Measurements from ENCODE around the gene WWOX.

Gene WWOX

GRCh38 chr16:78150233-78150632, 50.8 kb downstream of the WWOX start:
- Histone ChIP-seq H3K27me3 (ENCODE audit: control insufficient read depth, insufficient read depth, low read length) (no peaks in the 10 kb centered on the region), H3K4me1 (ENCODE audit: control insufficient read depth, low read depth, low read length) (no peaks in the 10 kb centered on the region), H3K4me3 (ENCODE audit: low read length) (no peak overlapping the region), H3K9ac (ENCODE audit: low read length) (no peak overlapping the region), H3K27ac (ENCODE audit: low read length) (no peak overlapping the region), H3K36me3 (ENCODE audit: control insufficient read depth, low read depth, low read length) (no peaks in the 10 kb centered on the region), H3K9me3 (ENCODE audit: control insufficient read depth, low read depth, low read length) (no peaks in the 10 kb centered on the region)

GRCh38 chr16:78154729-78155461, 55.4 kb downstream of the WWOX start:
- Histone ChIP-seq H3K27me3 (ENCODE audit: control insufficient read depth, insufficient read depth, low read length) (no peaks in the 10 kb centered on the region), H3K9ac (ENCODE audit: low read length) (no peak overlapping the region), H3K4me3 (ENCODE audit: low read length) (no peak overlapping the region), H3K9me3 (ENCODE audit: control insufficient read depth, low read depth, low read length) (no peaks in the 10 kb centered on the region), H3K4me1 (ENCODE audit: control insufficient read depth, low read depth, low read length) (no peaks in the 10 kb centered on the region), H3K36me3 (ENCODE audit: control insufficient read depth, low read depth, low read length) (no peaks in the 10 kb centered on the region), H3K27ac (ENCODE audit: low read length) (no peak overlapping the region)

GRCh38 chr16:78155791-78156345, 56.4 kb downstream of the WWOX start:
- H3K9ac ChIP-seq (ENCODE audit: low read length): no peak overlapping the region
- no peaks in the 10 kb centered on the region for H3K36me3 ChIP-seq (ENCODE audit: control insufficient read depth, low read depth, low read length)
- H3K9me3 ChIP-seq (ENCODE audit: control insufficient read depth, low read depth, low read length): no peaks in the 10 kb centered on the region
- H3K4me1 ChIP-seq (ENCODE audit: control insufficient read depth, low read depth, low read length): no peaks in the 10 kb centered on the region
- H3K4me3 ChIP-seq (ENCODE audit: low read length): no peak overlapping the region
- H3K27ac ChIP-seq (ENCODE audit: low read length): no peak overlapping the region
- no peaks in the 10 kb centered on the region for H3K27me3 ChIP-seq (ENCODE audit: control insufficient read depth, insufficient read depth, low read length)

- Histone ChIP-seq H3K9me3 (ENCODE audit: control insufficient read depth, low read depth, low read length) (no peaks in the 10 kb centered on the region), H3K4me1 (ENCODE audit: control insufficient read depth, low read depth, low read length) (no peaks in the 10 kb centered on the region), H3K4me3 (ENCODE audit: low read length) (no peak overlapping the region), H3K9ac (ENCODE audit: low read length) (no peak overlapping the region), H3K27ac (ENCODE audit: low read length) (no peak overlapping the region), H3K27me3 (ENCODE audit: control insufficient read depth, insufficient read depth, low read length) (no peaks in the 10 kb centered on the region), H3K36me3 (ENCODE audit: control insufficient read depth, low read depth, low read length) (no peaks in the 10 kb centered on the region)
Measured at GRCh38 chr16:78161023-78161729, 61.7 kb downstream of the WWOX start.

GRCh38 chr16:78163772-78164670, 64.6 kb downstream of the WWOX start:
- no peaks in the 10 kb centered on the region for H3K9me3 ChIP-seq (ENCODE audit: control insufficient read depth, low read depth, low read length)
- H3K4me3 ChIP-seq (ENCODE audit: low read length): no peak overlapping the region
- H3K27ac ChIP-seq (ENCODE audit: low read length): no peak overlapping the region
- H3K9ac ChIP-seq (ENCODE audit: low read length): no peak overlapping the region
- no peaks in the 10 kb centered on the region for H3K4me1 ChIP-seq (ENCODE audit: control insufficient read depth, low read depth, low read length)
- no peaks in the 10 kb centered on the region for H3K27me3 ChIP-seq (ENCODE audit: control insufficient read depth, insufficient read depth, low read length)
- H3K36me3 ChIP-seq (ENCODE audit: control insufficient read depth, low read depth, low read length): no peaks in the 10 kb centered on the region

- Histone ChIP-seq H3K4me1 (ENCODE audit: control insufficient read depth, low read depth, low read length) (no peaks in the 10 kb centered on the region), H3K27me3 (ENCODE audit: control insufficient read depth, insufficient read depth, low read length) (no peaks in the 10 kb centered on the region), H3K9me3 (ENCODE audit: control insufficient read depth, low read depth, low read length) (no peaks in the 10 kb centered on the region), H3K9ac (ENCODE audit: low read length) (no peak overlapping the region), H3K27ac (ENCODE audit: low read length) (no peak overlapping the region), H3K4me3 (ENCODE audit: low read length) (no peak overlapping the region), H3K36me3 (ENCODE audit: control insufficient read depth, low read depth, low read length) (no peaks in the 10 kb centered on the region)
Measured at GRCh38 chr16:78170494-78170933, 71.1 kb downstream of the WWOX start.

- H3K27ac ChIP-seq (ENCODE audit: low read length): no peak overlapping the region
- no peaks in the 10 kb centered on the region for H3K27me3 ChIP-seq (ENCODE audit: control insufficient read depth, insufficient read depth, low read length)
- H3K4me1 ChIP-seq (ENCODE audit: control insufficient read depth, low read depth, low read length): no peaks in the 10 kb centered on the region
- H3K9me3 ChIP-seq (ENCODE audit: control insufficient read depth, low read depth, low read length): no peaks in the 10 kb centered on the region
- H3K4me3 ChIP-seq (ENCODE audit: low read length): no peak overlapping the region
- no peaks in the 10 kb centered on the region for H3K36me3 ChIP-seq (ENCODE audit: control insufficient read depth, low read depth, low read length)
- no peak overlapping the region for H3K9ac ChIP-seq (ENCODE audit: low read length)
Measured at GRCh38 chr16:78175287-78175686, 75.8 kb downstream of the WWOX start.

GRCh38 chr16:78176435-78176834, 77.0 kb downstream of the WWOX start:
- Histone ChIP-seq H3K27me3 (ENCODE audit: control insufficient read depth, insufficient read depth, low read length) (no peaks in the 10 kb centered on the region), H3K4me1 (ENCODE audit: control insufficient read depth, low read depth, low read length) (no peaks in the 10 kb centered on the region), H3K9me3 (ENCODE audit: control insufficient read depth, low read depth, low read length) (no peaks in the 10 kb centered on the region), H3K4me3 (ENCODE audit: low read length) (no peak overlapping the region), H3K36me3 (ENCODE audit: control insufficient read depth, low read depth, low read length) (no peaks in the 10 kb centered on the region), H3K27ac (ENCODE audit: low read length) (no peak overlapping the region), H3K9ac (ENCODE audit: low read length) (no peak overlapping the region)

GRCh38 chr16:78177218-78177617, 77.8 kb downstream of the WWOX start:
- Histone ChIP-seq H3K4me3 (ENCODE audit: low read length) (no peak overlapping the region), H3K9me3 (ENCODE audit: control insufficient read depth, low read depth, low read length) (no peaks in the 10 kb centered on the region), H3K9ac (ENCODE audit: low read length) (no peak overlapping the region), H3K4me1 (ENCODE audit: control insufficient read depth, low read depth, low read length) (no peaks in the 10 kb centered on the region), H3K27me3 (ENCODE audit: control insufficient read depth, insufficient read depth, low read length) (no peaks in the 10 kb centered on the region), H3K36me3 (ENCODE audit: control insufficient read depth, low read depth, low read length) (no peaks in the 10 kb centered on the region), H3K27ac (ENCODE audit: low read length) (no peak overlapping the region)

- Histone ChIP-seq H3K9ac (ENCODE audit: low read length) (no peak overlapping the region), H3K4me3 (ENCODE audit: low read length) (no peak overlapping the region), H3K27me3 (ENCODE audit: control insufficient read depth, insufficient read depth, low read length) (no peaks in the 10 kb centered on the region), H3K27ac (ENCODE audit: low read length) (no peak overlapping the region), H3K36me3 (ENCODE audit: control insufficient read depth, low read depth, low read length) (no peaks in the 10 kb centered on the region), H3K4me1 (ENCODE audit: control insufficient read depth, low read depth, low read length) (no peaks in the 10 kb centered on the region), H3K9me3 (ENCODE audit: control insufficient read depth, low read depth, low read length) (no peaks in the 10 kb centered on the region)
Measured at GRCh38 chr16:78177987-78178386, 78.5 kb downstream of the WWOX start.

GRCh38 chr16:78179666-78180065, 80.2 kb downstream of the WWOX start:
- H3K9me3 ChIP-seq (ENCODE audit: control insufficient read depth, low read depth, low read length): no peaks in the 10 kb centered on the region

More at GRCh38 chr16:78179666-78180065, 80.2 kb downstream of the WWOX start:
- no peak overlapping the region for H3K27ac ChIP-seq (ENCODE audit: low read length)
- H3K4me1 ChIP-seq (ENCODE audit: control insufficient read depth, low read depth, low read length): no peaks in the 10 kb centered on the region
- H3K27me3 ChIP-seq (ENCODE audit: control insufficient read depth, insufficient read depth, low read length): no peaks in the 10 kb centered on the region
- H3K36me3 ChIP-seq (ENCODE audit: control insufficient read depth, low read depth, low read length): no peaks in the 10 kb centered on the region
- H3K4me3 ChIP-seq (ENCODE audit: low read length): no peak overlapping the region
- no peak overlapping the region for H3K9ac ChIP-seq (ENCODE audit: low read length)

Data from iPS-18a (cell line).